GM21423 (cell line): ENCODE results near the gene PDZRN3.
A peak's percentile ranks its signal among the peaks of the same experiment; 100 is the strongest.

Experiments
- ATAC-seq: cut with Tn5 transposase; IDR thresholded peaks from one replicate; pipeline ENCODE4 v1.9.1; 2021; ENCODE audit warnings: mild to moderate bottlenecking, moderate library complexity; ENCODE audit not compliant: unreplicated experiment

The PDZRN3 gene

GRCh38 chr3:73530022-73530396 is 94.7 kb downstream of the PDZRN3 start:
- no peak for ATAC-seq

DNA sequence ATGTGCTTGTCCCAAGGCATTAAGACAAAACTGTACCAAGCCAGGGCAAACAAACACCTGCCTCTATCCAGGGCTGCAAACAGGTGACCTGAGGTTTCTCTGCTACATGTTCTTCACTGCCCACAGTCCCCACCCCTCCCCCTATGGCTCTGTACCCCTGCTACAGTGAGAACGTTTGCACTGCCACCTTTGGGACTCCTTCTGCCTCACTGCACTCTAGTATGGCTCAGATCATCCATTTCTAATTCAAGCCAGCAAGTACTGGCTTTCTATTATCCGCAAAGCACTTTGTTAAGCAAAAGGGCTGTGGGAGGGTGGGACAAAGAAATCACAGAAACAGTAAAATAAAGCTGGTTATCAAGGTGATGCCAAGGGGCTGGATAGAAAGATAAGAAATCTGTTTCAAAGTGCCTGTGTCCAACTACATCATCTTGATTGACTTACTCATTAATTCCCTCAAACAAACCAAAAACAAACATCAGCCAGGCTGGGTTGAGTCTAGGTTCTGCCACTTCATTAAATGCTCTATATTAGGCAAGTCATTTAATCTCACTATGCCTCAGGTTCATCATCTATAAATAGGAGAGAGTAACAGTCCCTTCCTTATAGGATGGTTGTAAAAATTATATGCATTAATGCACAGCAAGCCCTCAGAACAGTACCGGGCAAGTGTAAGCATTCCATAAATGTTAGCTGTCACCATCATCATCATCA is 95.3 kb downstream of the PDZRN3 start:
- no peak for ATAC-seq

GRCh38 chr3:73525591-73525990 is 99.2 kb downstream of the PDZRN3 start:
- no peak for ATAC-seq

DNA sequence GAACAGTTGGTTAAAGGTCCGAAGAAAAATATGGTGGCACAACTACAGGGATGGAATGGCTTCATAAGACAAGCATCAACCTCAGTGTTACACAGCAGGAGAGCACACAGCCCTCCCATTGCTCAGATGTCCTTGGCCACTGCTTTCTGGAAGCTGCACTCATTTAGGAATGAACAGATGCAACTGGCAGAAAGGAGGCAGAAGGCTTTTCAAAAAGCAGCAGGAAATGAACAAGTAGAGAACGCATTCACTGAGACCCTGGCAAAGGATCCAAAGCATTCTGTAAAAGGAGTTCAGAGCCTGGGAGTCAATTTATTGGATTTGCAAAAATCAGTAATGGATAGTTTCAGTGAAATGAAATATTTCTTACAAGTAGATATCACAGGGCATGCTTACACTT is 101.1 kb downstream of the PDZRN3 start:
- ATAC-seq, result no peak

DNA sequence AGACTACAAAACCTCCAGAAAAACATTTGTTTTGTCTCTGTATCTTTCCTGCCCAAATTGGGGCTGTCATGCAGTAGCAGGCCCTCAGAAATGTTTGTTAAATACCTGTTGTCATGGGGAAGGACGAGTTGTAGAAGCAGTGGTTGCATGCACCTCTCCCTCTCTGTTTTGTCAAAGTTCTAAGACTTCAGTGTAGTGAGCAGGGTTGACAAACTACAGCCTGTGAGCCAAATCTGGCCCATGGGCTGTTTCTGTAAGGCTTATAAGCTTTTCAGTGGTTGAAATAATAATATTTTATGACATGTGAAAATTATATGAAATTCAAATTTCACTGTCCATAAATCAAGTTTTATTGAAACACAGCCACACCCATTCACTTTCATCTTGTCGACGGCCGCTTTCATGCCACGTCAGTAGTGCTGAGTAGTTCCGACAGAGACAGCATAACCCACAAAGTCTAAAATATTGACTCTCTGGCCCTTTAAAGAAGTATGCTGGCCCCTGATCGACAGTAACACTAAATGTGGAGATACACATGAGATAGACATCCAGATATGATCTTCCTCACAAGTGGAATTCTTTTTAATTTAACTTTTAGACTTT is 102.9 kb downstream of the PDZRN3 start:
- no peak for ATAC-seq

- ATAC-seq, result no peak
Observed at GRCh38 chr3:73520931-73521461, 103.7 kb downstream of the PDZRN3 start.

- no peak for ATAC-seq
Observed at GRCh38 chr3:73516631-73517030, 108.1 kb downstream of the PDZRN3 start.

- no peak for ATAC-seq
Observed at GRCh38 chr3:73513260-73513659, 111.5 kb downstream of the PDZRN3 start.

DNA sequence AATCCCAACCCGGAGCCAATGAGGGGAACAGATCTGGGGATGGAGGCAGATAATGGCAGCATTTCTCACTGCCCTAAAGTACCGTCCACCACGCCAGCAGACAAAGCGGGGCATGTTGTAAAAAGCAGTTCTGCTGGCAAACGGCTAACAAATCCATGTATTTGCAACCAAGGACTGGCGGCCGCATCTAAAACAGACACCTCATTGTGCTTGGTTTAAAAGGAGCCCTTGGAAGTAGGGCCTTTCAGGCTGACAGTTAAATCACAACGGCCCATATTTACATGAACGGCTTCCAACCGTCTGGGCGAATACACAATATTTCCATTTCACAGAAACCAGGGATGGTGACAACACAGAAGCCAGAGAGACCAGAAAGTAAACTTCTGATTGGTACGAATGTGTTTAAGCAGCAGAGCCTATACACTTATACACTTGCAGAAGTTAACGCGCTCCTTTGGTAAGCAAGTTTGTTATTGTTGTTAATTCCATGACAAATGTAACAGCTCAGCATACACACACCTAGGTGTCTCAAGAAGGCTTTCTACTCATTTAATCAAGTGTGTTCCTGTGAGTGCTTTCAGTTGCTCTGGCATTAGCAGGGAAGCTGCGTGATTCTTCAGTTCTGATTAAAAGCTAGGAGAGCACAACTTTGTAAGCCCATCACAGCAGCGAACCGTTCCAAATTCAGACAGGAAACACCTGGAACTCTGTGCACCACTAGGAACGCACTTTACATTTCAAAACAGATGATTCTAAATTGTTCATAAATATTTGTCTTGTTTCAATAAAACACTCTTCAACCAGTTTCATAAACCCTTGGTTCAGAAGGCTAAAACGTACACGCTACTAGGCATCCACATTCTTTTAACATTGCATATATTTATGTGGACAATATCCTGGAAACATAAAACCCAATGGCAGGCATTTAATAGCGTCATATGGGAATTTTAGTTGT is 112.9 kb downstream of the PDZRN3 start:
- no peak for ATAC-seq

DNA sequence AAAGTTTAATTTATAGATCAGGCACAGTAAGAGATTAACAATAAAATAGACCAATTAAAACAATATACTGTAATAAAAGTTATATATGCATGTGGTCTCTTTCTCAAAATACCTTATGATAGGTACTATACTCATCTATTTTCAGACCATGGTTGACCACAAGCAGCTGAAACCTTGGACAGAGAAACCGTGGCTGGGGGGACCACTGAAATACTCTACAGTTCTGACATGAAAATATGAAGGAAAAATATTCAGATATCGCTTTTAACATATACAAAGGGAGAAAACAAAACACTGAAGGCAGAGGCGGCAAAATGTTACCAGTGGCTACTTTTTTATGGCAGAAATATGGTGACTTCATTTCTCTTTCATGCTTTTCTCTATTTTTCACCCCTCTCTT is 114.0 kb downstream of the PDZRN3 start:
- ATAC-seq, result no peak

DNA sequence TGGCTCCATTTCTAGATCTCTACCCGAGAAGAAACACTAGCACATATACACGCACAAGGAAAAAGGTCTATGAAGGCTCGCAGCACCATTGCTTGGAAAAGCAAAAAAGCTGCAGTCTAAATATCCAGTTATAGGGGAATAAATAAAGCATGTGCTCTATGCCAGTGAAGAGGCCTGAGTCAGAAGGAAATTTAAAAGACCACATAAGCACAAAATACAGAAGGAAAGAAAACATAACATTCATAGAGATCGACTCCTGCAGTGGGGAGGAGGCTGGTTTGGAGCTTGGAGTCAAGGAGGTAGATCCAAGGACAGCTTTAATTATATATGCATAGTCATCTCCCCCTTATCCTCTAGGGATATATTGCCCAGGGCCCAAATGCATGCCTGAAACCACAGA is 114.4 kb downstream of the PDZRN3 start:
- ATAC-seq, result no peak

GRCh38 chr3:73509816-73510215 is 114.9 kb downstream of the PDZRN3 start:
- no peak for ATAC-seq

DNA sequence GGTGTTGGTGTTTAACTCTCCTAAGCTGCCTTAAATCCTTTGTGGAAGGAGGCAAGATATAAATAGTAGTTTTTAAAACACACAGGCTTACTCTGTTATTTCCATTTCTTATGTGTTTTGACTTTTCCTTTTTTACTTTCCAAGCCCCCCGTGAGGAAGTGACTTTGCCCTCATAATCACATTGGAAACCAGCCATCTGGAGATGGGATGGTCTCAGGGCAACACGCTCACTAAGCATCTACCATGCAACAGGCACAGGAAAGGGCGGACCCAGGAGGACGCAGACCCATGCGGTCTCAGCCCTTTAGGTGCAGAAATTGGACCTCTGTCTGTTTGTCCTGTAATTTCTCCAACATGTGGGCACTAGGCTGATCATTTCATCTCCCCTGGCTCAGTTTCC is 115.7 kb downstream of the PDZRN3 start:
- no peak for ATAC-seq

- no peak for ATAC-seq
Observed at GRCh38 chr3:73508330-73508954, 116.3 kb downstream of the PDZRN3 start.

GRCh38 chr3:73504852-73505251 is 119.9 kb downstream of the PDZRN3 start:
- no peak for ATAC-seq

DNA sequence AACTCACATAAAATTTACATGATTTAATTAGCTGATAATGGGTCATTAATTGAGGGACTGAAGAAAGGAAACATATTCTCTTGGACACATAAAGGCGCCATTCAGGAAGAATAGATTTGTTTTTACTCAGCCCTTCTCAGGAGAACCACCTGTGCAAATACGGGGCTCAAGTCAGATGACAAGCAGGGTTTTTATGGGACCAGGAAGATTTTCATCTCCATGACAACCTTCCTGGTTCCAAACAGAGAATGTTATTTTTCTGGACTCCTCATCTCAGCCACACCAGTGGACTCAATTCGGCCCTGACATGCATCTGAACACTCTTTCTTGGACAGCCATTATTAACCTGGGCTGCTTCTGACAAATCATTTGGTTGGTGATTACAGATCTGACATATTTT is 120.5 kb downstream of the PDZRN3 start:
- no peak for ATAC-seq

DNA sequence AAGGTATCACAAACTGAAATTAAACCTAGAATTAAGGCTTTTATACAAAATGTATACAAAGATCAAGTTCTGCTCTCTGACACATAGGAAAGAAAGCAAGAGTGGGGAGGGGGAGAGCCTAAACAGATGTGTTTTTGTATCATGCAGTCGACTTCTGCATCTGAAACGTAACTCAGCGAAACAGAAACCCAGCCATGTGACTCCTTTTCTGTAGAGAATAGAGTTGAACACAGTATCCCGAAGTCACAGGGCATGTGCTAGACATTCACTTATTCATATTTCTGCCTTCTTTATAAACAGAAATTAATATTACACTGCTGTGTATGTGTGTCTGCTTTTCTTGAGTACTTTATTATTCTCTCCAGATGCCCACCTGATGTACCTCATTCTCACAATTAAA is 121.0 kb downstream of the PDZRN3 start:
- peak; percentile 35 for ATAC-seq

DNA sequence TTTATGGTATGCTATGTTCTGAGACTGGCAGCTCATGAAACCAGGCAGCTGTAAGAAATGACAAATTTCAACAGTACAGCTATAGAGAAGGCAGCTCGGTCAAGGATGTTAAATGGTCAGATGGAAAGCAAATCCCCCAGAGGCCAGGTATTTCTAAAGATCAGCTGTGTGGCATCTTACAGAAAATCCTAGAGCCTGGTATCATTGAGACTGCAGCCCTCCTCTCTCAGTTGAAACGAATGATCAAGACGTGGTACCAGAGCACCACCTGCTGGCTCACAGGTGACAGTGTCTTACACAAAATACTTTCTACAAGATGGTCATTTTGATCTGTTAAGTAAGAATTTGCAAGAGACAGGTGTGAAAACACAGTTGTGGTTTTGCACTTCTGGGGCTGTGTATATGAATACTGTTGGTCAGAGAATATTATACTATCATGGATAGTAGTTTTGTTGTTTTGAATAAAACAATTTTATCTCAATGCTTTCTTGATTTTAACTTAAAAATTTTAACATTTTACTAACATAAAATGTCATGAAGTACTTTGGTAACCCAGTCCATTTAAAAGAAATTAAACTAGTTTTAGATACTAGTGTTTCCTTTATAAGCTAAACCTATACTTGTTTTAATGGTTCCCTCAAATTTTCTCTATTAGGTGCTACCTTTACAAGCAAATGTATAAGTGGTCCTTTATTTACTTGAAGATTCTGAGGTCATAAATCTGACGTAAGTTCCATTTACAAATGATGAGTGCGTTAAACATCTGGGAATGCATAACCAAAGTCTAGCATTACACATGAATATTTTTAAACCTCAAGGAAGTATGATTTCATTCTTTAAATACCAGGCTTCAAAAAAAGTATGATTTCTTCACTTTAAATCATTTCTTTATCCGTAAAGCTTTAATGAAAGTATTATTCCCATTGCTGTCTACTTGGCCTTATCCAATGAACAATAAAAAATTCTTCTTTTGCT is 121.8 kb downstream of the PDZRN3 start:
- peak; percentile 66 for ATAC-seq

- no peak for ATAC-seq
Observed at GRCh38 chr3:73500321-73500720, 124.4 kb downstream of the PDZRN3 start.

DNA sequence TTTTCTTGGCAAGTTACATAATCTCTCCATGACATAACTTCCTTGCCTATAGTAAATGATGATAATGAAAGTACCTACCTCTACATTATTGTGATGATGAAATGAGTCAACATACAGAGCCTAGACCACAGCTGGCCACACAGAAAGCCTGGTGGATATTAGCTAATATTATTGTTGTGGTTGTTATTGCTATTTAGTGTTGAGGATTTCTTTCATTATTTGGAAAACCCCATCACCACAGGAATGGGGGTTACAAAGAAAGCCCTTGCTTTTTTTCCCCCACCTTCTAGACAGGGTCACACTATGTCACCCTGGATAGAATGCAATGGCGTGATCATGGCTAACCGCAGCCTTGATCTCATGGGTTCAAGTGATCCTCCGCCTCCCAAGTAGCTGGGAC is 125.0 kb downstream of the PDZRN3 start:
- ATAC-seq, result peak; percentile 44
